ENCODE results near the gene TMBIM1.
A peak's percentile ranks its signal among the peaks of the same experiment; 100 is the strongest.
"Not testable (repeated sequence)": the region's sequence is repeated elsewhere in the genome, so short reads cannot be mapped to it uniquely, and the experiment has no call there.

Gene TMBIM1

GRCh38 chr2:218323526-218324472, 31.5 kb upstream of the TMBIM1 start:
- Histone ChIP-seq H3K9me3 (replicated peaks in 1 of 11) (no peaks in the 10 kb centered on the region), H3K36me3 (peaks cover 0 to 19% (median 0%) of the 10 kb centered on the region in 11 experiments; a peak in 3 of 22 replicates), H3K9ac (peak overlapping the region; percentile 72 to 93 (median 82)), H3K27ac (peak overlapping the region; percentile 48 to 81 (median 76); a peak in 20 of 22 replicates), H3K4me3 (peak overlapping the region; percentile 67 to 86 (median 73)), H4K20me1 (no peaks in the 10 kb centered on the region), H3K27me3 (no peaks in the 10 kb centered on the region), H3K4me2 (peak overlapping the region; percentile 93 to 99 (median 99)), H3K4me1 (peaks cover 45 to 89% (median 74%) of the 10 kb centered on the region in 10 experiments)
- TF ChIP-seq Cebpa-rat (IDR thresholded peaks at IDR 0.05), result no peak

- Histone ChIP-seq H3K4me2 (peak overlapping the region; percentile 93 to 99 (median 99)), H3K27ac (peak overlapping the region; percentile 63 to 81 (median 76)), H3K36me3 (peaks cover 0 to 10% (median 0%) of the 10 kb centered on the region in 11 experiments; a peak in 1 of 22 replicates), H3K4me1 (peaks cover 40 to 87% (median 69%) of the 10 kb centered on the region in 10 experiments), H3K9me3 (replicated peaks in 1 of 11) (no peaks in the 10 kb centered on the region), H3K27me3 (no peaks in the 10 kb centered on the region), H3K4me3 (peak overlapping the region; percentile 67 to 86 (median 73)), H3K9ac (peak overlapping the region; percentile 72 to 93 (median 82)), H4K20me1 (no peaks in the 10 kb centered on the region)
- TF ChIP-seq Cebpa-rat (IDR thresholded peaks at IDR 0.05), result no peak
Observed at GRCh38 chr2:218322768-218323525, 30.6 kb upstream of the TMBIM1 start.

- Histone ChIP-seq H3K4me3 (no peak overlapping the region), H3K4me1 (peaks cover 42 to 87% (median 65%) of the 10 kb centered on the region in 10 experiments), H3K4me2 (peak overlapping the region; percentile 4 to 99 (median 96); a peak in 21 of 22 replicates)
Observed at GRCh38 chr2:218320704-218321336, 28.5 kb upstream of the TMBIM1 start.

GRCh38 chr2:218319813-218320365, 27.6 kb upstream of the TMBIM1 start:
- no peak for TF ChIP-seq Cebpa-rat (IDR thresholded peaks at IDR 0.05)
- Histone ChIP-seq H3K27ac (no peak overlapping the region), H3K4me2 (peak overlapping the region in 6 of 11 experiments; percentile 93 to 99 (median 98); a peak in 9 of 22 replicates), H3K9me3 (replicated peaks in 1 of 11) (no peaks in the 10 kb centered on the region), H3K27me3 (no peaks in the 10 kb centered on the region), H3K4me3 (no peak overlapping the region), H3K9ac (no peak overlapping the region), H3K4me1 (peaks cover 42 to 80% (median 60%) of the 10 kb centered on the region in 10 experiments), H3K36me3 (no peaks in the 10 kb centered on the region), H4K20me1 (no peaks in the 10 kb centered on the region)

More at GRCh38 chr2:218320704-218321336, 28.5 kb upstream of the TMBIM1 start:
- TF ChIP-seq Cebpa-rat (IDR thresholded peaks at IDR 0.05), result no peak
- no peaks in the 10 kb centered on the region for H4K20me1 ChIP-seq
- H3K36me3 ChIP-seq, result no peaks in the 10 kb centered on the region
- no peaks in the 10 kb centered on the region for H3K27me3 ChIP-seq
- H3K9ac ChIP-seq, result no peak overlapping the region; a peak in 1 of 22 replicates
- H3K27ac ChIP-seq, result peak overlapping the region in 1 of 11 experiments; percentile 38; a peak in 1 of 22 replicates
- H3K9me3 ChIP-seq (replicated peaks in 1 of 11), result no peaks in the 10 kb centered on the region

GRCh38 chr2:218318241-218318640, 25.9 kb upstream of the TMBIM1 start:
- Histone ChIP-seq H3K4me3 (no peak overlapping the region), H3K36me3 (no peaks in the 10 kb centered on the region), H3K27ac (no peak overlapping the region), H3K9me3 (replicated peaks in 1 of 11) (no peaks in the 10 kb centered on the region), H4K20me1 (no peaks in the 10 kb centered on the region), H3K4me1 (peaks cover 31 to 66% (median 50%) of the 10 kb centered on the region in 10 experiments), H3K4me2 (peak overlapping the region in 5 of 11 experiments; percentile 44 to 75 (median 67); a peak in 7 of 22 replicates), H3K9ac (no peak overlapping the region), H3K27me3 (no peaks in the 10 kb centered on the region)
- TF ChIP-seq Cebpa-rat (IDR thresholded peaks at IDR 0.05), result no peak

- TF ChIP-seq Cebpa-rat (IDR thresholded peaks at IDR 0.05), result no peak
- Histone ChIP-seq H3K27me3 (no peaks in the 10 kb centered on the region), H3K4me1 (peaks cover 30 to 64% (median 48%) of the 10 kb centered on the region in 10 experiments), H3K4me2 (peak overlapping the region in 6 of 11 experiments; percentile 2 to 75 (median 66); a peak in 7 of 22 replicates), H3K27ac (0 out of 22 replicates have a peak overlapping the region, but pooled peaks of 1 of the 11 experiments have one; percentile 61), H4K20me1 (no peaks in the 10 kb centered on the region), H3K9ac (no peak overlapping the region), H3K9me3 (replicated peaks in 1 of 11) (no peaks in the 10 kb centered on the region), H3K36me3 (no peaks in the 10 kb centered on the region), H3K4me3 (no peak overlapping the region)
Observed at GRCh38 chr2:218317835-218318234, 25.5 kb upstream of the TMBIM1 start.

- H3K27me3 ChIP-seq, result no peaks in the 10 kb centered on the region
- H4K20me1 ChIP-seq, result no peaks in the 10 kb centered on the region
- TF ChIP-seq Cebpa-rat (IDR thresholded peaks at IDR 0.05), result no peak
- H3K4me1 ChIP-seq, result peaks cover 24 to 58% (median 42%) of the 10 kb centered on the region in 10 experiments
- H3K9me3 ChIP-seq (replicated peaks in 1 of 11), result no peaks in the 10 kb centered on the region
- H3K27ac ChIP-seq, result peak overlapping the region in 4 of 11 experiments; percentile 10 to 64 (median 52); a peak in 4 of 22 replicates
- H3K4me2 ChIP-seq, result peak overlapping the region in 9 of 11 experiments; percentile 40 to 75 (median 47); a peak in 14 of 22 replicates
- H3K9ac ChIP-seq, result no peak overlapping the region
- no peak overlapping the region for H3K4me3 ChIP-seq
- H3K36me3 ChIP-seq, result no peaks in the 10 kb centered on the region
Observed at GRCh38 chr2:218317303-218317630, 25.0 kb upstream of the TMBIM1 start.

- 0 out of 22 replicates have a peak overlapping the region, but pooled peaks of 1 of the 11 experiments have one; percentile 69 for H3K4me2 ChIP-seq
- H3K36me3 ChIP-seq, result no peaks in the 10 kb centered on the region
- no peaks in the 10 kb centered on the region for H3K9me3 ChIP-seq (replicated peaks in 1 of 11)
- H3K27me3 ChIP-seq, result no peaks in the 10 kb centered on the region
- peaks cover 8 to 39% (median 23%) of the 10 kb centered on the region in 10 experiments; a peak in 19 of 20 replicates for H3K4me1 ChIP-seq
- H3K4me3 ChIP-seq, result no peak overlapping the region
- no peak overlapping the region for H3K9ac ChIP-seq
- no peaks in the 10 kb centered on the region for H4K20me1 ChIP-seq
- no peak overlapping the region for H3K27ac ChIP-seq
- no peak for TF ChIP-seq Cebpa-rat (IDR thresholded peaks at IDR 0.05)
Observed at GRCh38 chr2:218315397-218315796, 23.1 kb upstream of the TMBIM1 start.

GRCh38 chr2:218314764-218315163, 22.5 kb upstream of the TMBIM1 start:
- H4K20me1 ChIP-seq; H3K4me3 ChIP-seq; H3K9me3 ChIP-seq (replicated peaks in 1 of 11); H3K36me3 ChIP-seq; H3K27ac ChIP-seq; H3K27me3 ChIP-seq; H3K9ac ChIP-seq; H3K4me2 ChIP-seq: not testable (repeated sequence)
- H3K4me1 ChIP-seq, result peaks cover 7 to 33% (median 20%) of the 10 kb centered on the region in 10 experiments; a peak in 18 of 20 replicates

Measured in BLaER1 treated with 17β-estradiol and CSF1 and Interleukin-3, amounts not matched to agents 10 nM and 100 nM (cell line).